ENCODE measurements around the gene ZNF628.

The ZNF628 gene

DNA sequence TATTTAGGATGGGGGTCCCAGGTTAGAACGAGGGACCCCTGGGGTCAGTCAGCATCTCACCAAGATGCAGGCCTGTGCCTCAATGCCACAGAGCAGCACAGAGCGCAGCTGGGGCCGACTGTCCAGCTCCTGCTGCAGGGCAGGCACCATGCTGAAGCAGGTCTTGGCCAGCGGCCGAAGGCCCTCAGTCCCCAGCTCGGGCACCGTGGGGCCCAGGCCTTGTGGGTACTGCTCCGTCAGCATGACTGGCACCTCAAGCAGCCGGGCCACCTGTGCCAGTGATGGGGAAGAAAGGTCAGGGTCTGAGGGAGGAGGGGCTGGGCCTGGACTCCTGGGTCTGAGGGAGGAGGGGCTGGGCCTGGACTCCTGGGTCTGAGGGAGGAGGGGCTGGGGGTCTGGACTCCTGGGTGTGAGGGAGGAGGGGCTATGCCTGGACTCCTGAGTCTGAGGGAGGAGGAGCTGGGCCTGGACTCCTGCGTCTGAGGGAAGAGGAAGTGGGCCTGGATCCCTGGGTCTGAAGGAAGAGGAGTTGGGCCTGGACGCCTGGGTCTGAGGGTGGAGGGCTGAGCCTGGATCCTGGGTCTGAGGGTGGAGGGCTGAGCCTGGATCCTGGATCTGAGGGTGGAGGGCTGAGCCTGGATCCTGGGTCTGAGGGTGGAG lies 20.7 kb upstream of the ZNF628 start:
- TF ChIP-seq POLR2AphosphoS5 (IDR thresholded peaks at IDR 0.05; ENCODE audit: low read depth, low read length) (no peak), PAX5 (IDR thresholded peaks at IDR 0.05; ENCODE audit: insufficient read depth, low read length, severe bottlenecking) (no peak), POU2F2 (IDR thresholded peaks at IDR 0.05; ENCODE audit: low read depth, low read length) (no peak), SPI1 (IDR thresholded peaks at IDR 0.05; ENCODE audit: low read depth, low read length) (no peak), POLR2A (IDR thresholded peaks at IDR 0.05; ENCODE audit: low read depth, low read length) (no peak), TAF1 (IDR thresholded peaks at IDR 0.05; ENCODE audit: low read depth, low read length) (no peak)
- DNase-seq (ENCODE audit: insufficient read length, low spot score) (no peak), FAIRE-seq (no peak)

DNA sequence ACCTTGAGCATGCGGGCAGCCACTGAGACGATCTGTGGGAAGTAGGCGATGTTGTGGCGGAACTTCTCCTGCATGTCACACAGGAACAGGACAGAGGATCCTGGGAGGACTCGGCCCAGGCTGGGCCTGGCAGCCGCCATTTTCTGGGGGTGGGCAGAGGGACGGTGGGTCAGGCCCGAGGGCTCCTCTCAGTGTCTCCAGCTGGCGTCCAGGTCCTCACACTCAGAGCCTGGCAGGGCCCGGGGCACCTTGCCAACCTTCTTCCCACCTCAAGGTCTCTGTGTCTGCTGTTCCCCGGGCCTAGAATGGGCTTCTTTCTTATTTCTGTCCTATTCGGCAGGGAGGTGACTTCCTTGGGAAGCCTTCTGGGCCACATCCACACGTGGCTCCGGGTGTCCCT lies 20.1 kb upstream of the ZNF628 start:
- no peak for FAIRE-seq
- no peak for TF ChIP-seq SPI1 (IDR thresholded peaks at IDR 0.05; ENCODE audit: low read depth, low read length)
- TF ChIP-seq POLR2AphosphoS5 (IDR thresholded peaks at IDR 0.05; ENCODE audit: low read depth, low read length): no peak
- TF ChIP-seq PAX5 (IDR thresholded peaks at IDR 0.05; ENCODE audit: insufficient read depth, low read length, severe bottlenecking): no peak
- DNase-seq (ENCODE audit: insufficient read length, low spot score): no peak

DNA sequence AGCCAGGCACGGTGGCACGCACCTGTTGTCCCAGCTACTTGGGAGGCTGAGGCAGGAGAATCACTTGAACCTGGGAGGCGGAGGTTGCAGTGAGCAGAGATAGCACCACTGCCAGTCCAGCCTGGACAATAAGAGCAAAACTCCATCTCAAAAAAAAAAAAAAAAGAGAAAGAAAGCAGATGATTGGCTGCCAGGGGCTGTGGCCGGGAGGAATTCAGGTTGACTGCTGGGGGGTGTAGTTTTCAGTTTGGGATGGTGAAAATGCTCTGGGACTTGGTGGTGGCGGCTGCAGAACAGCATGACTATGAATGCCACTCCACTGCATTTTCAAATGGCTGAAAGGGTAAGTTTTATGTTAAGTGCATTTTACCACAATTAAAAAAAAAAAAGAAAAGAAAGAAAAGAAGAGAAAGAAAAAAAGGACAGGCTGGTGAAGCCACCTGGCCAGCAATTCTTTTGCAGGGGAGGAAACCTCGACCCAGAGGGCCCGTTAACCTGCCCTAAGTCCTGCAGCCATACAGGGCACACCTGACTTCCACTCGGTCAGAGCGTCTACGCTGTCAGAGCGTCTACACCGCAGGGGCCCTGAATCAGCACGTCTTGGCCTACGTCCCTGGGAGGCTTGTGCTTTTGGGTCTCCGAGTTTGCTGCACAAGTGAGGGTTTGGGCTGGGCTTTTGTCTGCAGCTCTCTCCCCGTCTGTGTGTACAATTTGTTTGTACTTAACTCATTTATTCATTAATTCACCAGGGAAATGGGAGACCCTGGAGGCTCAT lies 18.5 kb upstream of the ZNF628 start:
- no peak for FAIRE-seq
- TF ChIP-seq TAF1 (IDR thresholded peaks at IDR 0.05; ENCODE audit: low read depth, low read length): no peak
- TF ChIP-seq POLR2AphosphoS5 (IDR thresholded peaks at IDR 0.05; ENCODE audit: low read depth, low read length): no peak
- TF ChIP-seq PAX5 (IDR thresholded peaks at IDR 0.05; ENCODE audit: insufficient read depth, low read length, severe bottlenecking): no peak
- TF ChIP-seq POU2F2 (IDR thresholded peaks at IDR 0.05; ENCODE audit: low read depth, low read length): no peak
- no peak for TF ChIP-seq SPI1 (IDR thresholded peaks at IDR 0.05; ENCODE audit: low read depth, low read length)
- no peak for TF ChIP-seq POLR2A (IDR thresholded peaks at IDR 0.05; ENCODE audit: low read depth, low read length)

DNA sequence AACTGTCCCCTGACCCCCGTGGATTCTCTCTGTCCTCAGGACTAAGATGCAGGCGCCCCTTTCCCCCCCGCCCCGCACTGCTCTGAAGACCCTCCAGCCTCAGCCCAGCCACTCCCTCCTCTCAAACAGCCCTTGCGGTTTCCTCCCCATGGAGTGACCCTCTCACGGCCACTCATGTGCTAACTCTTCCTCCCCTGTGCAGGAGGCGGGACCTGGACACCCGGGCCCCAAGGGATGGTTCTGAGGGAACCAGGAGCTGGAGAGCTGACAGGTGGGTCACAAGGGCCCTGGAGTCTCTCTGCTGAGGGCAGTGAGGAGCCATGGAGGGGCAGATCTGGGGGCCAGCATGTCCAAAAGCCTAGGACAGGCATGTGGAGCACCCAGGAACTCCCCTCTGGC lies 16.9 kb upstream of the ZNF628 start:
- no peak for TF ChIP-seq SPI1 (IDR thresholded peaks at IDR 0.05; ENCODE audit: low read depth, low read length)
- no peak for TF ChIP-seq POLR2A (IDR thresholded peaks at IDR 0.05; ENCODE audit: low read depth, low read length)
- TF ChIP-seq PAX5 (IDR thresholded peaks at IDR 0.05; ENCODE audit: insufficient read depth, low read length, severe bottlenecking): no peak
- TF ChIP-seq TAF1 (IDR thresholded peaks at IDR 0.05; ENCODE audit: low read depth, low read length): no peak
- no peak for TF ChIP-seq POLR2AphosphoS5 (IDR thresholded peaks at IDR 0.05; ENCODE audit: low read depth, low read length)
- no peak for TF ChIP-seq POU2F2 (IDR thresholded peaks at IDR 0.05; ENCODE audit: low read depth, low read length)
- DNase-seq (ENCODE audit: insufficient read length, low spot score) (no peak), FAIRE-seq (no peak)

More for the DNA sequence above, 18.5 kb upstream of the ZNF628 start:
- no peak for DNase-seq (ENCODE audit: insufficient read length, low spot score)

- FAIRE-seq: no peak
- no peak for DNase-seq (ENCODE audit: insufficient read length, low spot score)
- TF ChIP-seq TAF1 (IDR thresholded peaks at IDR 0.05; ENCODE audit: low read depth, low read length) (no peak), PAX5 (IDR thresholded peaks at IDR 0.05; ENCODE audit: insufficient read depth, low read length, severe bottlenecking) (no peak), POLR2A (IDR thresholded peaks at IDR 0.05; ENCODE audit: low read depth, low read length) (no peak), POU2F2 (IDR thresholded peaks at IDR 0.05; ENCODE audit: low read depth, low read length) (no peak), POLR2AphosphoS5 (IDR thresholded peaks at IDR 0.05; ENCODE audit: low read depth, low read length) (no peak), SPI1 (IDR thresholded peaks at IDR 0.05; ENCODE audit: low read depth, low read length) (no peak)
Observed at GRCh38 chr19:55459950-55460657, 16.3 kb upstream of the ZNF628 start.

GRCh38 chr19:55460670-55461258 lies 15.7 kb upstream of the ZNF628 start:
- FAIRE-seq (peak; percentile 57), DNase-seq (ENCODE audit: insufficient read length, low spot score) (no peak)
- TF ChIP-seq POLR2A (IDR thresholded peaks at IDR 0.05; ENCODE audit: low read depth, low read length) (no peak), PAX5 (IDR thresholded peaks at IDR 0.05; ENCODE audit: insufficient read depth, low read length, severe bottlenecking) (no peak), SPI1 (IDR thresholded peaks at IDR 0.05; ENCODE audit: low read depth, low read length) (no peak), POU2F2 (IDR thresholded peaks at IDR 0.05; ENCODE audit: low read depth, low read length) (no peak; the same call in 1 of the 2 replicates), TAF1 (IDR thresholded peaks at IDR 0.05; ENCODE audit: low read depth, low read length) (no peak), POLR2AphosphoS5 (IDR thresholded peaks at IDR 0.05; ENCODE audit: low read depth, low read length) (no peak)

GRCh38 chr19:55461259-55461973 lies 15.0 kb upstream of the ZNF628 start, which contains the start of gene ISOC2:
TSS of gene ISOC2 (minus strand) at chr19:55461642. CDS start at chr19:55456486, 5,156 bp downstream.
- peak; percentile 100 for FAIRE-seq
- DNase-seq (ENCODE audit: insufficient read length, low spot score): peak; percentile 100
- TF ChIP-seq POLR2A (IDR thresholded peaks at IDR 0.05; ENCODE audit: low read depth, low read length) (peak; percentile 82), SPI1 (IDR thresholded peaks at IDR 0.05; ENCODE audit: low read depth, low read length) (no peak), TAF1 (IDR thresholded peaks at IDR 0.05; ENCODE audit: low read depth, low read length) (0 out of 2 replicates have a peak, but pooled peaks have one; percentile 13), PAX5 (IDR thresholded peaks at IDR 0.05; ENCODE audit: insufficient read depth, low read length, severe bottlenecking) (no peak), POU2F2 (IDR thresholded peaks at IDR 0.05; ENCODE audit: low read depth, low read length) (no peak), POLR2AphosphoS5 (IDR thresholded peaks at IDR 0.05; ENCODE audit: low read depth, low read length) (peak; percentile 78)

- FAIRE-seq (peak; percentile 5), DNase-seq (ENCODE audit: insufficient read length, low spot score) (no peak)
- no peak for TF ChIP-seq POLR2AphosphoS5 (IDR thresholded peaks at IDR 0.05; ENCODE audit: low read depth, low read length)
- TF ChIP-seq POLR2A (IDR thresholded peaks at IDR 0.05; ENCODE audit: low read depth, low read length): no peak
- TF ChIP-seq SPI1 (IDR thresholded peaks at IDR 0.05; ENCODE audit: low read depth, low read length): no peak
- TF ChIP-seq POU2F2 (IDR thresholded peaks at IDR 0.05; ENCODE audit: low read depth, low read length): no peak
- no peak for TF ChIP-seq PAX5 (IDR thresholded peaks at IDR 0.05; ENCODE audit: insufficient read depth, low read length, severe bottlenecking)
- TF ChIP-seq TAF1 (IDR thresholded peaks at IDR 0.05; ENCODE audit: low read depth, low read length): no peak
Observed at GRCh38 chr19:55461974-55462626, 14.3 kb upstream of the ZNF628 start.

All from GM12891 (cell line).